Stimulated activated CD8-positive, alpha-beta memory T cell treated with anti-CD3 and anti-CD28 coated beads, Interleukin-15, amount 100 ng/mL, for 4 hours (primary cell): ENCODE results near the gene ZNF608.

ENCODE experiments used
- DNase-seq, 2 donors: peaks; one replicate each; pipeline ENCODE4 v3.0.0-alpha.2; 2020; ENCODE audit warnings: low read depth in 2 of 2

ZNF608 gene

GRCh38 chr5:124745928-124746915 is at the start of gene ZNF608:
Gene ZNF608, minus strand, starts transcription at chr5:124746639. Its CDS starts 1,650 bp downstream, at chr5:124744989.
- no peak for DNase-seq

- DNase-seq: no peak
These were observed 49.4 kb upstream of the ZNF608 start for GRCh38 chr5:124795829-124796228.

- no peak for DNase-seq
These were observed 44.7 kb upstream of the ZNF608 start for GRCh38 chr5:124790895-124791732.

- no peak for DNase-seq
These were observed 44.0 kb upstream of the ZNF608 start for GRCh38 chr5:124790301-124790894.

- no peak for DNase-seq
These were observed 42.7 kb upstream of the ZNF608 start for GRCh38 chr5:124789104-124789605.

GRCh38 chr5:124783794-124784193 is 37.4 kb upstream of the ZNF608 start:
- no peak for DNase-seq

GRCh38 chr5:124783285-124783684 is 36.8 kb upstream of the ZNF608 start:
- no peak for DNase-seq

- no peak for DNase-seq
These were observed 35.8 kb upstream of the ZNF608 start for GRCh38 chr5:124782262-124782661.

- DNase-seq: no peak
These were observed 33.6 kb upstream of the ZNF608 start for GRCh38 chr5:124780011-124780410.

GRCh38 chr5:124773315-124774311 is 27.2 kb upstream of the ZNF608 start:
- no peak for DNase-seq

GRCh38 chr5:124772457-124773200 is 26.2 kb upstream of the ZNF608 start:
- no peak for DNase-seq

- no peak for DNase-seq
These were observed 25.3 kb upstream of the ZNF608 start for GRCh38 chr5:124771761-124772160.

GRCh38 chr5:124764992-124765611 is 18.7 kb upstream of the ZNF608 start:
- no peak for DNase-seq

GRCh38 chr5:124764585-124764984 is 18.1 kb upstream of the ZNF608 start:
- no peak for DNase-seq

GRCh38 chr5:124761010-124761409 is 14.6 kb upstream of the ZNF608 start:
- DNase-seq: no peak

- DNase-seq: no peak
These were observed 14.2 kb upstream of the ZNF608 start for GRCh38 chr5:124760608-124761007.

GRCh38 chr5:124755565-124755964 is 9.1 kb upstream of the ZNF608 start:
- DNase-seq: no peak

- no peak for DNase-seq
These were observed 8.6 kb upstream of the ZNF608 start for GRCh38 chr5:124755041-124755440.

- DNase-seq: no peak
These were observed 7.9 kb upstream of the ZNF608 start for GRCh38 chr5:124754206-124754927.
